ENCODE results near the gene PPP6C.

Gene PPP6C

GRCh38 chr9:125103021-125103420, 86.6 kb downstream of the PPP6C start:
- TF ChIP-seq, protein P1, sequence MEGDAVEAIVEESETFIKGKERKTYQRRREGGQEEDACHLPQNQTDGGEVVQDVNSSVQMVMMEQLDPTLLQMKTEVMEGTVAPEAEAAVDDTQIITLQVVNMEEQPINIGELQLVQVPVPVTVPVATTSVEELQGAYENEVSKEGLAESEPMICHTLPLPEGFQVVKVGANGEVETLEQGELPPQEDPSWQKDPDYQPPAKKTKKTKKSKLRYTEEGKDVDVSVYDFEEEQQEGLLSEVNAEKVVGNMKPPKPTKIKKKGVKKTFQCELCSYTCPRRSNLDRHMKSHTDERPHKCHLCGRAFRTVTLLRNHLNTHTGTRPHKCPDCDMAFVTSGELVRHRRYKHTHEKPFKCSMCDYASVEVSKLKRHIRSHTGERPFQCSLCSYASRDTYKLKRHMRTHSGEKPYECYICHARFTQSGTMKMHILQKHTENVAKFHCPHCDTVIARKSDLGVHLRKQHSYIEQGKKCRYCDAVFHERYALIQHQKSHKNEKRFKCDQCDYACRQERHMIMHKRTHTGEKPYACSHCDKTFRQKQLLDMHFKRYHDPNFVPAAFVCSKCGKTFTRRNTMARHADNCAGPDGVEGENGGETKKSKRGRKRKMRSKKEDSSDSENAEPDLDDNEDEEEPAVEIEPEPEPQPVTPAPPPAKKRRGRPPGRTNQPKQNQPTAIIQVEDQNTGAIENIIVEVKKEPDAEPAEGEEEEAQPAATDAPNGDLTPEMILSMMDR (IDR thresholded peaks at IDR 0.05; ENCODE audit: control insufficient read depth, insufficient read depth, low read depth, low read length, missing control alignments): no peak
- no peak overlapping the region for H3K4me3 ChIP-seq (ENCODE audit: control insufficient read depth, low read depth, low read length)
- DNase-seq (ENCODE audit: low read depth): no peak

DNA sequence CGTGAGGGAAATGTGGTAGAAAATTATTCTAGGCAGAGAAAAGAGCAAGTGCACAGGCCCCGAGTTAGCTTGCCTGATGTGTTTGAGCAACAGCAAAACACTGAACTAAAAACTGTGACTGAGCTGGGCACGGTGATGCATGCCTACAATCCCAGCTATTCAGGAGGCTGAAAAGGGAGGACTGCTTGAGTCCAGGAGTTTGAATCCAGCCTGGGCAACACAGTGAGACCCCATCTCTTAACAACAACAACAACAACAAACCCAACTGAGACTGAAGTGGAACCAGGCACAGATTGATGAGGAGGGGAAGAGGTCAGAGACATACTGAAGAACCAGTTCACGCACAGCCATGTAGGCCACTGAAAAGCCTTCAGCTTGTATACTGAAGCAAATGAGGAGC, 88.8 kb downstream of the PPP6C start:
- no peak overlapping the region for H3K4me3 ChIP-seq (ENCODE audit: control insufficient read depth, low read depth, low read length)
- DNase-seq (ENCODE audit: low read depth): no peak
- TF ChIP-seq, protein P1 (IDR thresholded peaks at IDR 0.05; ENCODE audit: control insufficient read depth, insufficient read depth, low read depth, low read length, missing control alignments): no peak

- H3K4me3 ChIP-seq (ENCODE audit: control insufficient read depth, low read depth, low read length): no peak overlapping the region
- TF ChIP-seq, protein P1 (IDR thresholded peaks at IDR 0.05; ENCODE audit: control insufficient read depth, insufficient read depth, low read depth, low read length, missing control alignments): no peak
- DNase-seq (ENCODE audit: low read depth): no peak
Observed at GRCh38 chr9:125099816-125100215, 89.8 kb downstream of the PPP6C start.
